ENCODE data around the gene ORM2.

The ORM2 gene

GRCh38 chr9:114367772-114368569, 38.3 kb downstream of the ORM2 start:
- in situ Hi-C loops (cut with MboI; ENCODE audit: low sequenced_read_pairs), result no loop called here

DNA sequence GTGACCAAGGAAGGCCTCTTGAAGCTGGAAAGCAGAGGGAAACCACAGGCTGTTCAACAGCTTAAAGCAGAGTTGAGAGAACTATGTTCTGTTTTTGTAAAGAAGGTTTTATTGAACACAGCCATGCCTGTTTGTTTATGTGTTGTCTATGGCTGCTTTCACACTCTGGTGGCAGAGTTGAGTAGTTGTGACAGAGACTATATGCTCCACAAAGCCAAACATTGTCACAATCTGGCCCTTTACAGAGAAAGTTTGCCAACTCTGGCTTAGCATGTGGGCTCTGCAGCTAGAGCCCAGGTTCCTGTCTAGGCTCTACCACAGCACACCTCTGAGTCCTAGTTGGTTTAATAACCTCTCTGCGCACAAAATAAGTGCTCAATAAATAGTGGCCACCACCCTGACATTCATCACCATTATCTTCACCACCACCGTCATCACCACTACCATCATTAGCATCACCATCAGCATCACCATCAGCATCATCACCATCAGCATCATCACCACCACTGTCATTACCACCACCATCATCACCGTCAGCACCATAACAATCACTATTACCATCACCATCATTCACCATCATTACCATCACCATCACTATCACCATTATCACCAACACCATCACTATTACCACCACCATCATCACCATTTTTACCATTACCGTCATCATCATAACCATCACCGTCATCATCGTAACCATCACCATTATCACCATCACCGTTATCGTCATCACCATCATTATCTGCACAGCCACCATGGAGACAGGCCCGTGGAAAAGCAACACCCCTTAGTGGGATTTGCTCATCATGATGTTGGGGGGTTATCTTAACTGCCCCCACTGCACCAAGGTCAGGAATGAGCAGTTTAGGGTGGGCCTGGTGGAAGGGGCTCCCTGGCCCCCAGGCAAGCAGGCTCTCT, 39.8 kb downstream of the ORM2 start:
- in situ Hi-C loops (cut with MboI; ENCODE audit: low sequenced_read_pairs), result no loop called here

DNA sequence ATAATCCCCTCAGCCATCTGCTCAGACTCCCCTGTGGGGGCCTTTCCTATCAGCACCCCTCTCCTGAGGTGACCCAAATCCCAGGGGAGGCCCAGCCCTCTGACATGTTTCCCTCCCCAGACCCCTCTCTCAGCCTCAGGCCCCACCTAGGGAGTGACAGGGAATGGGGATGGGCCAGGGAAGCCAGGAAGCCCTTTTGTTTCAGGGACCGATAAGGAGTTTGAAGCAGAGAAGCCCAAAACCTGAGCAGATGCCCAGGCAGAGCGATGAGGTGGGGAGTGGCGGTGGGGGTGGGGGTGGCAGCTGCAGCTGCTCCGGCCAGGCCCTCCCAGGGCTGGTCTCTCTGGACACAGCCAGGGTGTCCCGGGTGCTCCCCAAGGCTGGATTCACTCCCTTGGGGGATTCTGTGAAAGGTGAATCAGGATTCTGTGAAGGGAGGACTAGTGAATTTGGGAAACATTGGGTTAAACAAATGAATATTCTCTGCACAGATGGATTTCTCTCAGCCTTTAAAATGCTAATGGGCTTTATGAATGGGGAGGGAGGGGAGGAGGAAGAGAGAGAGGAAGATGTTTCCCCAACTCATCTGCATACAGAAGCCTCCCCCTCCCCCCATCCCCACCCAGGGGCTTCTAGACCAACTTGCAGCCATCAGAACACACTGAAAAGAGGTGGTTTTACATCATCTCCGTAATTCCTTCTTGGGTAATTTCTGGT, 40.7 kb downstream of the ORM2 start:
- in situ Hi-C loops (cut with MboI; ENCODE audit: low sequenced_read_pairs), result no loop called here

- in situ Hi-C loops (cut with MboI; ENCODE audit: low sequenced_read_pairs), result no loop called here
Measured at GRCh38 chr9:114370968-114371320, 41.3 kb downstream of the ORM2 start.

DNA sequence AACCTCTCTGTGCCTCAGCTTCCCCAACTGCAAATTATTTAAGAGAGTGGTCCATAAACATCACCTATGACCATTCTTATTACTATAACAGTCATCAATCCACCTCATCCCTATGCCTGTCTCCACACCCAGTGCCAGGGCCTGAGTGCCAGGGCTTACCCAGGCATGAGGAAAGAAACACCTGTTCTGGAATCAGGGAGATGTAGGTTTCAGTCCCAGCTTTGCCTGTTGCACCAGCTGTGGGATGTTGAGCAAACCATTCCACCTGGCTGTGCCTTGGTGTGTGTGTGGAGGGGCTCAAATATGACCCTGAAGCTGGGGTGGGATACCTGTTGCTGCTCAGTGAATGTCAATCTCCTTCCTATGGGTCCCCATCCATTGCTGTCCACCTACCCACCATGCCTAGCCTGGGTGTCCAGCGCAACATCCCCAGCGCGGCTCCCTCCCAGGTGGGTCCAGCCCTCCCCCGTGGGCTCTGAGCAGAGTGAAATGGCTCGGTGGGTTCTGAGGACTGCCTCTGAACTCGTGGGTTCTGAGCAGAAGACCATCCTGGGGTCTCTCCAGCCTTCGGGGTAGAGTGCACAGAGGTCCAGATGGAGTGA, 41.8 kb downstream of the ORM2 start:
- in situ Hi-C loops (cut with MboI; ENCODE audit: low sequenced_read_pairs), result no loop called here

DNA sequence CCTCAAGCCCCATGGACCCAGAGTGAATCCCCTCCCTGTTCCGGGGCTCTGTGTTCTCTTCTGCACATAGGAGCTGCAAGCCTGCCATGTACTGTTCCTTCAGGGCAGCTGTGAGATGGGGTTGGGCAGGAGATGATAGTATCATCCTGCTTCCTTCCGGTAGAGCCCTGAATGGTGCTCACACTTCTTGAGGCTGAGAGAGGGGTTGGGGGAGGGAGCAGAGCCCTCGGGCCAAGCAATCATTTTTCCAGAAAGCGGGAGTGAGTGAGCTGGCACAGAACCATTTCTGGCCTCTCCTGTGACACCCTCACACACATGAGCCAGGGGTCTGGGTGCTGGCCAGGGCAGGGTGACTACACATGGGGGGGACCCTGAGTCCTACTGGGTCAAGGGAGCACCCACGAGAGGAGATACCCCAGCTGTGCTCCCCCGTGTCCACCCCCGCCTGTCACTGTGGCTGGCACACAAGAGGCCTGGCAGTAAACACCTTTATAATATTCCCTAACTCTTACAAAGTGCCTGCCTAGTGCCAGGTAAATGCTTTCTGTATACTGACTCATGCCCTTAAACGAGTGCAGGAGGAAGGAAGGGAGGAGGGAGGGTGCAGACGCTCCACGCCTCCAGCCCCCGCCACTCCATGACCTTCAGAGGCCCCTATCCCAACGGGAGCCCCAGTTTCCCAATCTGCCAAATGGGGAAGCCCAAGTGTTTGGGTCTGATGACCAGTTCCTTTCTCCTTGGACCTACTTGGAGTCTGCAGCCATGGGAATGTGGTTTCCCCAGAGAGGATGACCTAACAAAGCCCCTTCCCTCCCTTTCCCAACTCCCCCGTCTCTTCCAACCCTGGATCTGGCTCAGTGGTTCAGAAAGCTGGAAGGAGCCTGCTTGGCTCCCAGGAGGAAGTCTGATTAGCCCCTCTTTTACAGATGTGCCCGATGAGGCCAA, 42.6 kb downstream of the ORM2 start:
- in situ Hi-C loops (cut with MboI; ENCODE audit: low sequenced_read_pairs), result no loop called here

- in situ Hi-C loops (cut with MboI; ENCODE audit: low sequenced_read_pairs), result no loop called here
Measured at GRCh38 chr9:114372921-114373448, 43.3 kb downstream of the ORM2 start.

DNA sequence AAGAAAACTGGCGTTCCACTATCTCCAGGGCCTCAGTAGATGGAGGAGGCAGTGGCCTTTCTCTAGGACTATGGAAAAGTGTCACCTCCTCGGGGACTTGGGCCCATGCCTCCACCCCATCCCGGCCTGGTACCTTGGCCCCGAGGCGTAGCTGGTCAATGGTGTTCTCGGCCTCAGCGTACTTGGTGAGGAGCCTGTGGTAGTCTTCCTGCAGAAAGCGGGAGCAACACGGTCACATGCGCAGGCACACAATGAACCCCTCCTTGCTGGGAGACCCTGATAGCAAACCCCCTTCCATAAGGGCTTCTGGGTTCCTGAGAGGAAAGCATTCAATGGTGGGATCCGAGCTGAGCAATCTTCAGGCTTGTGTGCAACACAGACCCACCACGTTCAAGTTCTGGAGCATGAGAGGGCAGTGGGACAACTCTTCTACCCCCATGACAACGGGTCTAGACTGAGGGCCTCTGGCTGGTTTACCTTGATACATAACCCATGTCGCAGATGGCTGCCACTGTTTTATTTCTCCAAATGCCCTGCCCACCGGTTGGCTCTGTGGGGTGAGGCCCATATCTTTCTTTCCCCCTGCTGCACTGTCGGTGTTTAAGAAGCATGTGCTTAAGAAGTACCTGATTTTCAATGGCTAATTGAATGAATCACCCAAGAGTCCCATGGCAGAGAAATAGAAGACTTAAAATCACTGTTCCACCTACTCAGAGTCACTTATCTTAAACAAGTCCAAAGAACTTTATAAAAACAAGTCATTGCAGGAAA, 44.5 kb downstream of the ORM2 start:
- in situ Hi-C loops (cut with MboI; ENCODE audit: low sequenced_read_pairs), result no loop called here

GRCh38 chr9:114374936-114375335, 45.3 kb downstream of the ORM2 start:
- in situ Hi-C loops (cut with MboI; ENCODE audit: low sequenced_read_pairs), result no loop called here

GRCh38 chr9:114375386-114376175, 45.9 kb downstream of the ORM2 start:
- in situ Hi-C loops (cut with MboI; ENCODE audit: low sequenced_read_pairs), result no loop called here

GRCh38 chr9:114376586-114377445, 47.1 kb downstream of the ORM2 start:
- in situ Hi-C loops (cut with MboI; ENCODE audit: low sequenced_read_pairs), result no loop called here

DNA sequence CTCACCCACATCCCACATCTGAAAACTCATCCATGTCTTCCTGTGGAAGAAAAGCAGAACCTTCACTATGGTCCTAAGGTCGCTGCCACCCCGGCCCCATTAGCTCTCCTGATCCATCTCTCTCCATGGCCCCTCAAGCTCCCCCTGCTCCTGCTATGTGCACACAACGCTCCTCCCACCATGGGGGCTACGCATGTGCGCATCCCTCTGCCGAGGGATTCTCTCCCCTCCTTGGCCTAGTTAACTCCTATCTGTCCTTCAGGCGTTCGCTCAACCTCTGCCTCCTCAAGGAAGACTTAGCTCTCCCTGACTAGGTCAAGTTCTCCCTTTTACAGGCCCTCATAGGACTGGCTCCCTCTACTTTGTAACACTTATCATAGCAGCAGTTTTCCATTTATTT, 48.3 kb downstream of the ORM2 start:
- in situ Hi-C loops (cut with MboI; ENCODE audit: low sequenced_read_pairs), result no loop called here

DNA sequence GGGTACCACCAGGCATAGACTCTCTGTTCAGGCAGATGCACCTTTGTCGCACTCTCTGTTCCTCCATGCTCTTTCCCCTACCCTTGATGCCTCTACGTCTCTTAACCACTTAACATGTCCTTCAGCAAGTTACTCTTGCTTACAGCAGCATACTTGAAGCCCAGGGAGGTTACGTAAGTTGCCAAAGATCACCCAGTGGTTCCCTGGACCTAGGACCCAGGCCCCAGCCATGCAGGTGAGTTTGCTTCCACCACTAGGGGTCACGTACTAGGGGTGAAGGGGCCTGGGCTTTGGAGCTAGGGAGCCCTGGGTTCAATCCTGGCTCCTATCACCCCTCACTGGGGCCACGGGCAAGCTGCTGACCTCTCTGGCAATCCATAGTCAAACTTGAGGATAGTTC, 49.2 kb downstream of the ORM2 start:
- in situ Hi-C loops (cut with MboI; ENCODE audit: low sequenced_read_pairs), result no loop called here
